Upper lobe of left lung (tissue), 4 donors: Measurements from ENCODE around the gene LMO7.

Source experiments
- EP300 ChIP-seq, 4 donors: sonication (generic); formaldehyde crosslinking; IDR thresholded peaks; one replicate each; pipeline ENCODE4 v1.5.1; 2017; ENCODE audit warnings: antibody characterized with exemption in 4 of 4, control low read depth in 2 of 4
- POLR2A ChIP-seq, 4 donors: fragments of 450-650 bp; IDR thresholded peaks; one replicate each; pipeline ENCODE4 v1.5.1; 2016 to 2017; ENCODE audit warnings: antibody characterized with exemption in 4 of 4, mild to moderate bottlenecking in 2 of 4
- POLR2AphosphoS5 ChIP-seq, 2 donors: sonication (generic); formaldehyde crosslinking; IDR thresholded peaks; one replicate each; pipeline ENCODE4 v1.5.1; 2017; ENCODE audit warnings: antibody characterized with exemption in 2 of 2
- TF ChIP-seq, protein P1 (sequence below), 6 experiments: fragments of 450-650 bp in 4 of 6; fragments of 200-600 bp in 2 of 6; sonication (generic) in 2 of 6; IDR thresholded peaks; one replicate each; pipeline ENCODE4 v1.5.1; 2016 to 2019; ENCODE audit warnings: antibody characterized with exemption in 6 of 6

GRCh38 chr13:75754936-75755335 is 118.8 kb downstream of the LMO7 start:
- TF ChIP-seq, protein P1, sequence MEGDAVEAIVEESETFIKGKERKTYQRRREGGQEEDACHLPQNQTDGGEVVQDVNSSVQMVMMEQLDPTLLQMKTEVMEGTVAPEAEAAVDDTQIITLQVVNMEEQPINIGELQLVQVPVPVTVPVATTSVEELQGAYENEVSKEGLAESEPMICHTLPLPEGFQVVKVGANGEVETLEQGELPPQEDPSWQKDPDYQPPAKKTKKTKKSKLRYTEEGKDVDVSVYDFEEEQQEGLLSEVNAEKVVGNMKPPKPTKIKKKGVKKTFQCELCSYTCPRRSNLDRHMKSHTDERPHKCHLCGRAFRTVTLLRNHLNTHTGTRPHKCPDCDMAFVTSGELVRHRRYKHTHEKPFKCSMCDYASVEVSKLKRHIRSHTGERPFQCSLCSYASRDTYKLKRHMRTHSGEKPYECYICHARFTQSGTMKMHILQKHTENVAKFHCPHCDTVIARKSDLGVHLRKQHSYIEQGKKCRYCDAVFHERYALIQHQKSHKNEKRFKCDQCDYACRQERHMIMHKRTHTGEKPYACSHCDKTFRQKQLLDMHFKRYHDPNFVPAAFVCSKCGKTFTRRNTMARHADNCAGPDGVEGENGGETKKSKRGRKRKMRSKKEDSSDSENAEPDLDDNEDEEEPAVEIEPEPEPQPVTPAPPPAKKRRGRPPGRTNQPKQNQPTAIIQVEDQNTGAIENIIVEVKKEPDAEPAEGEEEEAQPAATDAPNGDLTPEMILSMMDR (IDR thresholded peaks at IDR 0.05), result no peak
- TF ChIP-seq POLR2A (IDR thresholded peaks at IDR 0.05) (no peak), POLR2AphosphoS5 (IDR thresholded peaks at IDR 0.05) (no peak), EP300 (IDR thresholded peaks at IDR 0.05) (no peak)
